Posterior cingulate gyrus (tissue), 11 donors: ENCODE data around the gene NRN1L.
"Not testable (repeated sequence)": the region's sequence is repeated elsewhere in the genome, so short reads cannot be mapped to it uniquely, and the experiment has no call there.

ENCODE experiments used
- DNase-seq, 10 donors: peaks; one replicate each; pipeline versions ENCODE4 v3.0.0 to v3.0.0-alpha.2; 2020 to 2021; ENCODE audit warnings: mixed read lengths in 3 of 10
- intact Hi-C: fragments of 100-400 bp; cut with DNase I; formaldehyde crosslinking; loops from one replicate; pipeline ENCODE4 v1.15.1; 2023

Gene NRN1L

DNA sequence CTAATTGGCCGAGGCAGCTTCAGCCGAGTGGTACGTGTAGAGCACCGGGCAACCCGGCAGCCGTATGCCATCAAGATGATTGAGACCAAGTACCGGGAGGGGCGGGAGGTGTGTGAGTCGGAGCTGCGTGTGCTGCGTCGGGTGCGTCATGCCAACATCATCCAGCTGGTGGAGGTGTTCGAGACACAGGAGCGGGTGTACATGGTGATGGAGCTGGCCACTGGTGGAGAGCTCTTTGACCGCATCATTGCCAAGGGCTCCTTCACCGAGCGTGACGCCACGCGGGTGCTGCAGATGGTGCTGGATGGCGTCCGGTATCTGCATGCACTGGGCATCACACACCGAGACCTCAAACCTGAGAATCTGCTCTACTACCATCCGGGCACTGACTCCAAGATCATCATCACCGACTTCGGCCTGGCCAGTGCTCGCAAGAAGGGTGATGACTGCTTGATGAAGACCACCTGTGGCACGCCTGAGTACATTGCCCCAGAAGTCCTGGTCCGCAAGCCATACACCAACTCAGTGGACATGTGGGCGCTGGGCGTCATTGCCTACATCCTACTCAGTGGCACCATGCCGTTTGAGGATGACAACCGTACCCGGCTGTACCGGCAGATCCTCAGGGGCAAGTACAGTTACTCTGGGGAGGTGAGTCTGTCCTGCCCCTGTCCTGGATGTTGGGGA, 24.5 kb downstream of the NRN1L start:
- peak in 1 of 10 donors; percentile 69 for DNase-seq
- intact Hi-C loops = no loop called here

DNA sequence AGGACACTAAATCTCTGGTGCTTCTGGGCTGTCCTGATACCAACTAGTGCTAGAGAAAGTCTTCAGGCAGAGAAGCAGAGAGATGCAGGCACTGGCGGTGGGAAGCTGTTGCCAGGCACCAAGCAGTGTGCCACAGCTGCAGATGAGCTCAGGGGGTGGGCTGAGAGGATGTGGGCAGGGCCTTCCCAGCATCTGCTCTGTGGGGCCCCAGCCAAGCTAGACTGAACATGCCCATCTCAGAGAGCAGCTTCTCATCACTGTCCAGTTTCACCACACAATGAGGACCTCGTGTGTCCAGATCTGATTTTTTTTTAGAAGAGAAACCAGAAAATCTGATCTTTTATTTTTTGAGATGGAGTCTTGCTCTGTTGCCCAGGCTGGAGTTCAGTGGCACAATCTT, 25.5 kb downstream of the NRN1L start:
- peak; percentile 76 to 99 (median 87) for DNase-seq
- intact Hi-C loops = no loop called here

DNA sequence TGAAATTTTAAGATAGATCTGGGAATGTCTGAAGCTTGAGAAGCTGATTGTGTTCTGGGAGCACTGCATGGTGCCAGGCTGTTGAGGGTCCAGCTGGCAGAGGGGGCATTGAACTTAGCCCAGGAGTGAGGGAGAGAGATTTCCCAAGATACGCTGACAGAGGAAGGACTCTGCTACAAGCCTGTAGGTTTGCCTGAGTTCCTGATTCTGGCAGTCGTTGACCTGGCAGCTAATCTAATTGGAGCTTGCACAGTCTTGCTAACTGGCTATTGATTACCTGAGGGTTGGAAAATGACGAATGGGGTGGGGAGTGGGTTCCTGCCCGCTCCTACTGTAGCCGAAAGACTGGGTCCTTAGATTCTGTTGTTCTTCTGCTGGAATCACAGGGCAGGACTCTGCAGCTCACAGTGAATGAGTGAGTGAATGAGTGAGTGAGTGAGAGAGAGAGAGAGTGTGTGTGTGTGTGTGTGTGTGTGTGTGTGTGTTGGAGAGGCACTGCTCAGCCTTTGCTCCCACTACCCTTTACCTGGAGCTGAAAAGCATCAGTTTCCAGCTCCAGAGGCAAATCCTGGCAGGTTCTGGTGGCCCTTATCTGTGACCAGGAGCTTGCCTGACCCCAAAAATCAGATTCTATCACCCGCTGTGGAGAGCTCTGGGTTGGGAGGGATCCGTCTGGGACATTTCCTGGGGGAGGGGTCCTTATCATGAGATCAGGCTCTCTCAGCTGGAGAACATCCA, 30.2 kb downstream of the NRN1L start:
- intact Hi-C loops = no loop called here
- DNase-seq = no peak

GRCh38 chr16:67915496-67915769, 30.7 kb downstream of the NRN1L start:
- DNase-seq, intact Hi-C loops: not testable (repeated sequence)

- intact Hi-C loops = no loop called here
Observed at GRCh38 chr16:67915831-67916723, 31.4 kb downstream of the NRN1L start.

GRCh38 chr16:67917140-67917851, 32.6 kb downstream of the NRN1L start:
- peak in 9 of 10 donors; percentile 49 to 94 (median 63) for DNase-seq
- intact Hi-C loops = no loop called here

More at GRCh38 chr16:67915831-67916723, 31.4 kb downstream of the NRN1L start:
- DNase-seq = peak in 1 of 10 donors; percentile 59

DNA sequence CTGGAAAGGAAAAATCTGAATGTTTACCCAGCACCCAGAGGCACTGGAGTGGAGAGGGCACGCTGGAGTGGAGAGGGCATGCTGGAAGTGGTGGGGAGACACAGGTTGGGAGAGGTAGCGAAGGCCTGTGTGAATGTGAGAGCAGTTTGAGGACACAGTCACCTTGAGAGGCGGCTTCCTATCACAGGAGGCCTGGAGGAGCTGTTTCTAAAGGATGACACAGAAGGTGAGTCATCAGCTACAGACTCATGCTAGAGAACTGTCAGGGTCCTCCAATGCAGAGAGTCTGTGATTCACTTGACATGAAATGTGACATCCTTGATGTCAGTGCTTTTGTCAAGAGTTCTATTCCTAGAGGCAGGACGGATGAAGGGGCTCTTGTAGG, 33.2 kb downstream of the NRN1L start:
- intact Hi-C loops = no loop called here
- DNase-seq = peak in 3 of 10 donors; percentile 47 to 78 (median 61)

- DNase-seq = no peak
- intact Hi-C loops = loop anchor here (10.0 kb wide), 1 partner anchor 245 kb away; no protein-coding TSS in a partner anchor
Observed at GRCh38 chr16:67919622-67920221, 35.0 kb downstream of the NRN1L start.

- intact Hi-C loops = loop anchor here (10.0 kb wide), 1 partner anchor 247 kb away; no protein-coding TSS in a partner anchor
- DNase-seq = no peak
Observed at GRCh38 chr16:67922221-67922620, 37.5 kb downstream of the NRN1L start.

- intact Hi-C loops = loop anchor here (10.0 kb wide), 1 partner anchor 248 kb away; no protein-coding TSS in a partner anchor
- DNase-seq = peak in 1 of 10 donors; percentile 64
Observed at GRCh38 chr16:67922740-67923139, 38.1 kb downstream of the NRN1L start.

GRCh38 chr16:67923414-67924116, 38.9 kb downstream of the NRN1L start:
- intact Hi-C loops = loop anchor here (10.0 kb wide), 1 partner anchor 249 kb away; no protein-coding TSS in a partner anchor
- DNase-seq = peak in 7 of 10 donors; percentile 44 to 93 (median 64)

DNA sequence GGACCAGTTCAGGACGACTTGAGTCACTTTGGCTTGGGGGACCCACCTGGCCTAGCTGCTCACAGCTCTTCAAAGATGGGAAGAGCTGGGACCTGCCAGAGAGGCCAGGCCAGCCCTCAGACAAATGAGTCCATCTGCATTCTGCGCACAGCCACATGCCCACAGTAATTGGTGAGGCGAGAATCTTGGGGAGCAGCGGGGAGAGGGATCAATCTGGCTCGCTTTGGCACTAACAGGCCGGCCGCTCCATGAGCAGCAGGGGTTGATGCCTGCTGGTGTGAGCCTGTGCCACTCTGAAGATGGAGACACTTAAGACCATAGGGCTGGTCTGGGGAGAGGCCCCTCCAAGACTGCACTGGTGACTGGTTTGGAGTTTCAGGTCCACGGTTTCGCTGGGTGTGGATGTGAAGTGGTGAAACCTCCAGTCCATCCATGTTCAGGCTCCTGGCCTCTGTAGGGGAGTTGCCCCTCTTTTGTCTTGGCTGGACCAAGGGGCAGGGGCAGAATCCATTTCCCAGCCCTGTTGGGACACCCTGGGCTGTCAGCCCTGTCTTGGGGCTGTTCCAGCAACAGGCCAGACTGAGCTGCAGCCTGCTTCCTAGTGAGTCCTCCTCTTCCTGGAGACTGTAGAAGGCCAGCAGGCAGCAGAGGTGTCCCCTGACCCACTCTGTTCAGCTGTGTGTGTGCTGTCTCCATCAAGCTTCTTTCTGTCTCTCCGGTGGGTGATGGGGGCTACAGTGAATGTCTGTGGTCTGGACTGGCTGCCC, 39.6 kb downstream of the NRN1L start:
- DNase-seq = peak in 1 of 10 donors; percentile 75
- intact Hi-C loops = loop anchor here (10.0 kb wide), 1 partner anchor 250 kb away; no protein-coding TSS in a partner anchor

GRCh38 chr16:67926181-67926750, 41.6 kb downstream of the NRN1L start:
- peak in 9 of 10 donors; percentile 49 to 93 (median 59) for DNase-seq
- intact Hi-C loops = loop anchor here (5.0 to 10.0 kb wide), 2 partner anchors 79 to 251 kb away; partner anchors contain the start of genes CENPT and NUTF2

DNA sequence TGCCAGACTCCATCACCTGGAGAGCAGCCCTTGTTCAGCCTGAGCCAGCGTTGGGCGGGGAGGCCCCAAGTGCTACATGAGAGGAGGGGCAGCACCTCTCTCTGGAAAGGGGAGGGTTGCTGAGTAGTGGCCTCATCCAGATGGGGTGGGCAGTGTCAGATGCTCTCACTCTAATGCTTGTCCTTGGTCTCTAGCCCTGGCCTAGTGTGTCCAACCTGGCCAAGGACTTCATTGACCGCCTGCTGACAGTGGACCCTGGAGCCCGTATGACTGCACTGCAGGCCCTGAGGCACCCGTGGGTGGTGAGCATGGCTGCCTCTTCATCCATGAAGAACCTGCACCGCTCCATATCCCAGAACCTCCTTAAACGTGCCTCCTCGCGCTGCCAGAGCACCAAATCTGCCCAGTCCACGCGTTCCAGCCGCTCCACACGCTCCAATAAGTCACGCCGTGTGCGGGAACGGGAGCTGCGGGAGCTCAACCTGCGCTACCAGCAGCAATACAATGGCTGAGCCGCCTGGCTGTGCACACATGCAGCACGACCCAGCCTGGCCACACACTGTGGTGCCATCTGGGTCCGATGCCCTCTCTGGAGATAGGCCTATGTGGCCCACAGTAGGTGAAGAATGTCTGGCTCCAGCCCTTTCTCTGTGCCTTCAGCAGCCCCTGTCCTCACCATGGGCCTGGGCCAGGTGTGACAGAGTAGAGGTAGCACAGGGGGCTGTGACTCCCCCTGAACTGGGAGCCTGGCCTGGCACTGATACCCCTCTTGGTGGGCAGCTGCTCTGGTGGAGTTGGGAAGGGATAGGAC, 42.7 kb downstream of the NRN1L start:
- intact Hi-C loops = loop anchor here (5.0 to 10.0 kb wide), 2 partner anchors 80 to 253 kb away; partner anchors contain the start of genes CENPT and NUTF2
- DNase-seq = peak in 2 of 10 donors; percentile 68 to 74

GRCh38 chr16:67928147-67928546, 43.5 kb downstream of the NRN1L start:
- intact Hi-C loops = loop anchor here (2.0 to 10.0 kb wide), 3 partner anchors 45 to 253 kb away; partner anchors contain the start of genes CENPT and NUTF2
- no peak for DNase-seq

DNA sequence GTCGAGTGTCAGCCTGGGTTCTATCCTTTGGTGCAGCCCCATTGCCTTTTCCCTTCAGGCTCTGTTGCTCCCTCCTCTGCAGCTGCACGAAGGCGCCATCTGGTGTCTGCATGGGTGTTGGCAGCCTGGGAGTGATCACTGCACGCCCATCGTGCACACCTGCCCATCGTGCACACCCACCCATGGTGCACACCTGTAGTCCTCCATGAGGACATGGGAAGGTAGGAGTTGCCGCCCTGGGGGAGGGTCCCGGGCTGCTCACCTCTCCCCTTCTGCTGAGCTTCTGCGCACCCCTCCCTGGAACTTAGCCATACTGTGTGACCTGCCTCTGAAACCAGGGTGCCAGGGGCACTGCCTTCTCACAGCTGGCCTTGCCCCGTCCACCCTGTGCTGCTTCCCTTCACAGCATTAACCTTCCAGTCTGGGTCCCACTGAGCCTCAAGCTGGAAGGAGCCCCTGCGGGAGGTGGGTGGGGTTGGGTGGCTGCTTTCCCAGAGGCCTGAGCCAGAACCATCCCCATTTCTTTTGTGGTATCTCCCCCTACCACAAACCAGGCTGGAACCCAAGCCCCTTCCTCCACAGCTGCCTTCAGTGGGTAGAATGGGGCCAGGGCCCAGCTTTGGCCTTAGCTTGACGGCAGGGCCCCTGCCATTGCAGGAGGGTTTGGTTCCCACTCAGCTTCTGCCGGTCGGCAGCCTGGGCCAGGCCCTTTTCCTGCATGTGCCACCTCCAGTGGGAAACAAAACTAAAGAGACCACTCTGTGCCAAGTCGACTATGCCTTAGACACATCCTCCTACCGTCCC, 44.1 kb downstream of the NRN1L start:
- peak; percentile 69 to 97 (median 84) for DNase-seq
- intact Hi-C loops = loop anchor here (2.0 to 10.0 kb wide), 3 partner anchors 46 to 254 kb away; partner anchors contain the start of genes CENPT and NUTF2
